Stomach (tissue), 4 donors: ENCODE measurements around the gene GTSF1L.

ENCODE experiments used
- POLR2A ChIP-seq, 4 donors: fragments of 450-650 bp; IDR thresholded peaks; one replicate each; pipeline ENCODE4 v1.6.1; 2016; ENCODE audit warnings: antibody characterized with exemption in 4 of 4, control low read depth in 2 of 4, mild to moderate bottlenecking in 1 of 4, moderate library complexity in 1 of 4
- TF ChIP-seq, protein P1 (sequence below), 7 experiments: fragments of 450-650 bp in 4 of 7; fragments of 200-600 bp in 3 of 7; sonication (generic) in 3 of 7; IDR thresholded peaks; one replicate each; pipeline ENCODE4 v1.5.1; 2016 to 2019; ENCODE audit warnings: antibody characterized with exemption in 7 of 7, control low read depth in 2 of 7, mild to moderate bottlenecking in 1 of 7

DNA sequence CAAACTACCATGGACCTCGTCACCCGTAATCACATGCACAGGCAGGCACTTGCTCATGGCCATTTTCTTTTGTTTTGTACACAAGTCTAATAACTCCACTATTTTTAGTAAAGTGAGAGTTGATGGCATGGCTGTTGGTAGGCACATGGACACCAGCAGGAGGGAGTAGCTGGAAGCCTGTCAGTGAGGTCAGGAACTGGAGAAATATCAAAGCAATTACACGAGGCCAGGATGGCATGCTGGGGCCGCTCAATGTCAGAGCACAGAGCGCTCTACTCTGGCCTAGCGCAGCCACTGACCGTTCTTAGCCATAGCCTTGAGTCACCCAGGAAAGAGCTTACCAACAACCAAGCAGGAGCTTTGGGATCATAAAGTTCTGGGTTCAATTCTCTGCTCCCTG lies 36.1 kb upstream of the GTSF1L start:
- TF ChIP-seq, protein P1, sequence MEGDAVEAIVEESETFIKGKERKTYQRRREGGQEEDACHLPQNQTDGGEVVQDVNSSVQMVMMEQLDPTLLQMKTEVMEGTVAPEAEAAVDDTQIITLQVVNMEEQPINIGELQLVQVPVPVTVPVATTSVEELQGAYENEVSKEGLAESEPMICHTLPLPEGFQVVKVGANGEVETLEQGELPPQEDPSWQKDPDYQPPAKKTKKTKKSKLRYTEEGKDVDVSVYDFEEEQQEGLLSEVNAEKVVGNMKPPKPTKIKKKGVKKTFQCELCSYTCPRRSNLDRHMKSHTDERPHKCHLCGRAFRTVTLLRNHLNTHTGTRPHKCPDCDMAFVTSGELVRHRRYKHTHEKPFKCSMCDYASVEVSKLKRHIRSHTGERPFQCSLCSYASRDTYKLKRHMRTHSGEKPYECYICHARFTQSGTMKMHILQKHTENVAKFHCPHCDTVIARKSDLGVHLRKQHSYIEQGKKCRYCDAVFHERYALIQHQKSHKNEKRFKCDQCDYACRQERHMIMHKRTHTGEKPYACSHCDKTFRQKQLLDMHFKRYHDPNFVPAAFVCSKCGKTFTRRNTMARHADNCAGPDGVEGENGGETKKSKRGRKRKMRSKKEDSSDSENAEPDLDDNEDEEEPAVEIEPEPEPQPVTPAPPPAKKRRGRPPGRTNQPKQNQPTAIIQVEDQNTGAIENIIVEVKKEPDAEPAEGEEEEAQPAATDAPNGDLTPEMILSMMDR (IDR thresholded peaks at IDR 0.05): no peak
- TF ChIP-seq POLR2A (IDR thresholded peaks at IDR 0.05): no peak
